ENCODE results near the gene PLXNA4.

GRCh38 chr7:132252793-132253100, 323.5 kb downstream of the PLXNA4 start:
- TF ChIP-seq CTCF (IDR thresholded peaks at IDR 0.05), result no peak
- TF ChIP-seq EZH2 (IDR thresholded peaks at IDR 0.05; ENCODE audit: borderline replicate concordance, insufficient read depth, low read depth, low read length, poor library complexity, severe bottlenecking), result no peak

Measured in B cell (primary cell).